HFFc6 (cell line): ENCODE measurements around the gene ITFG2. TPM values are rescaled to one million over a fixed set of nuclear protein-coding genes. Genes with fewer than 3 reads are reported as not detected.
"Not testable (repeated sequence)": the region's sequence is repeated elsewhere in the genome, so short reads cannot be mapped to it uniquely, and the experiment has no call there.

Experiments
- DNase-seq: peaks from one replicate; pipeline ENCODE4 v3.0.0-alpha.2; 2018
- H3K27ac Mint-ChIP-seq: 2 replicates; pipeline ENCODE4 v1.8.0; 2020; ENCODE audit warnings: mild to moderate bottlenecking, mixed read lengths
- H3K27me3 Mint-ChIP-seq: 2 replicates; pipeline ENCODE4 v1.8.0; 2021; ENCODE audit warnings: mild to moderate bottlenecking, moderate library complexity, mixed read lengths; ENCODE audit not compliant: insufficient read depth
- H3K36me3 Mint-ChIP-seq: 2 replicates; pipeline ENCODE4 v1.8.0; 2021; ENCODE audit warnings: low read depth, mixed read lengths
- H3K4me1 Mint-ChIP-seq: 2 replicates; pipeline ENCODE4 v1.8.0; 2020; ENCODE audit warnings: low read depth, mixed read lengths
- H3K4me3 Mint-ChIP-seq: 2 replicates; pipeline ENCODE4 v1.8.0; 2020; ENCODE audit warnings: mild to moderate bottlenecking, moderate library complexity, mixed read lengths
- H3K9me3 Mint-ChIP-seq: 2 replicates; pipeline ENCODE4 v1.8.0; 2020; ENCODE audit warnings: mild to moderate bottlenecking, mixed read lengths
- CTCF ChIP-seq: fragments of 200-600 bp; sonication (generic); IDR thresholded peaks from 2 replicates; pipeline ENCODE4 v1.5.0; 2021; ENCODE audit warnings: antibody characterized with exemption, mild to moderate bottlenecking
- total RNA-seq, 6 experiments: library from RNA; stranded (reverse); fragmentation: NEBNext Ultra II Directional; extraction: Animal tissue kit (Norgen Biotek cat#: 25700); gene quantifications; 2 replicates in 1 of 6; 3 replicates in 5 of 6; pipeline ENCODE4 v1.2.3, GENCODE V29; 2021

Gene ITFG2
- total RNA-seq, 6 experiments from 2014 or later: 17.0 to 21.1 (median 19.6) TPM

- no peak overlapping the region for H3K4me3 Mint-ChIP-seq
Observed at GRCh38 chr12:2857576-2857975, 45.1 kb downstream of the ITFG2 start.

GRCh38 chr12:2858334-2858733 is 45.9 kb downstream of the ITFG2 start:
- TF ChIP-seq CTCF: no peak
- H3K4me1 Mint-ChIP-seq: peaks cover 11% of the 10 kb centered on the region
- no peaks in the 10 kb centered on the region for H3K9me3 Mint-ChIP-seq
- peaks cover 18% of the 10 kb centered on the region; the same call in 1 of the 2 replicates for H3K36me3 Mint-ChIP-seq
- no peak overlapping the region for H3K27ac Mint-ChIP-seq
- no peak overlapping the region for H3K4me3 Mint-ChIP-seq
- DNase-seq: no peak
- H3K27me3 Mint-ChIP-seq: peaks cover 6% of the 10 kb centered on the region

More at GRCh38 chr12:2857576-2857975, 45.1 kb downstream of the ITFG2 start:
- Mint-ChIP-seq H3K27me3 (peaks cover 6% of the 10 kb centered on the region), H3K9me3 (no peaks in the 10 kb centered on the region), H3K4me1 (peaks cover 11% of the 10 kb centered on the region), H3K36me3 (peaks cover 18% of the 10 kb centered on the region; the same call in 1 of the 2 replicates), H3K27ac (no peak overlapping the region)
- no peak for TF ChIP-seq CTCF
- DNase-seq: no peak

GRCh38 chr12:2858944-2859421 is 46.5 kb downstream of the ITFG2 start:
- peaks cover 5% of the 10 kb centered on the region for H3K4me1 Mint-ChIP-seq
- H3K27ac Mint-ChIP-seq: no peak overlapping the region
- DNase-seq: no peak
- no peaks in the 10 kb centered on the region for H3K9me3 Mint-ChIP-seq
- peaks cover 22% of the 10 kb centered on the region; the same call in 1 of the 2 replicates for H3K36me3 Mint-ChIP-seq
- H3K27me3 Mint-ChIP-seq: peaks cover 4% of the 10 kb centered on the region
- no peak overlapping the region for H3K4me3 Mint-ChIP-seq
- TF ChIP-seq CTCF: no peak

- H3K9me3 Mint-ChIP-seq: no peaks in the 10 kb centered on the region
- H3K27ac Mint-ChIP-seq: no peak overlapping the region
- H3K27me3 Mint-ChIP-seq: peaks cover 4% of the 10 kb centered on the region
- DNase-seq: no peak
- TF ChIP-seq CTCF: no peak
- no peak overlapping the region for H3K4me3 Mint-ChIP-seq
- peaks cover 30% of the 10 kb centered on the region; the same call in 1 of the 2 replicates for H3K36me3 Mint-ChIP-seq
- peaks cover 5% of the 10 kb centered on the region for H3K4me1 Mint-ChIP-seq
Observed at GRCh38 chr12:2860170-2860569, 47.7 kb downstream of the ITFG2 start.

- no peak for TF ChIP-seq CTCF
- H3K36me3 Mint-ChIP-seq: peaks cover 34% of the 10 kb centered on the region; the same call in 1 of the 2 replicates
- no peak overlapping the region for H3K4me3 Mint-ChIP-seq
- DNase-seq: no peak
- no peak overlapping the region for H3K27ac Mint-ChIP-seq
- peaks cover 4% of the 10 kb centered on the region for H3K27me3 Mint-ChIP-seq
- no peaks in the 10 kb centered on the region for H3K4me1 Mint-ChIP-seq
- no peaks in the 10 kb centered on the region for H3K9me3 Mint-ChIP-seq
Observed at GRCh38 chr12:2862876-2863275, 50.4 kb downstream of the ITFG2 start.

GRCh38 chr12:2863402-2863801 is 50.9 kb downstream of the ITFG2 start:
- H3K27me3 Mint-ChIP-seq, H3K4me1 Mint-ChIP-seq, H3K27ac Mint-ChIP-seq, H3K4me3 Mint-ChIP-seq, DNase-seq, H3K9me3 Mint-ChIP-seq: not testable (repeated sequence)
- peaks cover 36% of the 10 kb centered on the region; the same call in 1 of the 2 replicates for H3K36me3 Mint-ChIP-seq
